K562 (cell line): Measurements from ENCODE around the gene PA2G4. TPM values are rescaled to one million over a fixed set of nuclear protein-coding genes. Genes with fewer than 3 reads are reported as not detected.

Source experiments
- CBX1 ChIP-seq: sonication (generic); IDR thresholded peaks from 2 replicates; pipeline ENCODE4 v1.6.1; 2016; ENCODE audit warnings: antibody characterized with exemption, low read depth, mild to moderate bottlenecking
- CBX3 ChIP-seq, 2 experiments: IDR thresholded peaks; 1 replicate in 1 of 2; 2 replicates in 1 of 2; pipeline ENCODE4 v1.6.1; 2012; ENCODE audit warnings: inconsistent platforms in 2 of 2, low read length in 2 of 2, borderline replicate concordance in 1 of 2, control low read depth in 1 of 2
- CSDE1 ChIP-seq, 2 experiments: fragments of 450-650 bp; IDR thresholded peaks; 2 replicates each; pipeline ENCODE4 v1.6.1; 2016; ENCODE audit warnings: mild to moderate bottlenecking in 1 of 2
- FOXK2 ChIP-seq, 2 experiments: fragments of 450-650 bp; IDR thresholded peaks in 1 of 2; conservative IDR thresholded peaks in 1 of 2; 2 replicates each; pipeline ENCODE4 v1.6.1; 2016; ENCODE audit warnings: low read depth in 2 of 2, mild to moderate bottlenecking in 1 of 2
- HDAC3 ChIP-seq: fragments of 450-650 bp; IDR thresholded peaks from 2 replicates; pipeline ENCODE4 v1.6.1; 2018; ENCODE audit warnings: borderline replicate concordance, mild to moderate bottlenecking, moderate library complexity; ENCODE audit not compliant: partially characterized antibody
- IRF1 ChIP-seq: sonication (generic); formaldehyde crosslinking; IDR thresholded peaks from 2 replicates; pipeline ENCODE4 v1.8.0; 2022; ENCODE audit warnings: missing genetic modification reagents, mild to moderate bottlenecking, borderline replicate concordance
- MAFF ChIP-seq: IDR thresholded peaks from 2 replicates; pipeline ENCODE4 v1.6.1; 2012; ENCODE audit warnings: low read length, improper control_type of control experiment
- MEIS2 ChIP-seq: fragments of 450-650 bp; IDR thresholded peaks from 2 replicates; pipeline ENCODE4 v1.6.1; 2014; ENCODE audit warnings: mild to moderate bottlenecking; ENCODE audit not compliant: partially characterized antibody
- MLLT1 ChIP-seq, 2 experiments: fragments of 450-650 bp; IDR thresholded peaks; 2 replicates each; pipeline ENCODE4 v1.6.1; 2016
- MNT ChIP-seq, 2 experiments: fragments of 450-650 bp; conservative IDR thresholded peaks; 2 replicates each; pipeline ENCODE4 v1.6.1; 2017; ENCODE audit warnings: mild to moderate bottlenecking in 2 of 2, moderate library complexity in 2 of 2
- MTA3 ChIP-seq: fragments of 450-650 bp; formaldehyde crosslinking; IDR thresholded peaks from 2 replicates; pipeline ENCODE4 v1.6.1; 2017; ENCODE audit warnings: mild to moderate bottlenecking, borderline replicate concordance
- NCOA2 ChIP-seq, 2 experiments: fragments of 450-650 bp; IDR thresholded peaks; 2 replicates each; pipeline ENCODE4 v1.6.1; 2018; ENCODE audit warnings: mild to moderate bottlenecking in 2 of 2, moderate library complexity in 1 of 2; ENCODE audit not compliant: partially characterized antibody in 2 of 2
- NFE2 ChIP-seq: IDR thresholded peaks from 2 replicates; pipeline ENCODE4 v1.6.1; 2014; ENCODE audit warnings: antibody characterized with exemption, low read depth
- NFE2L1 ChIP-seq: fragments of 450-650 bp; IDR thresholded peaks from 2 replicates; pipeline ENCODE4 v1.6.1; 2016; ENCODE audit warnings: missing genetic modification characterization, low read depth, mild to moderate bottlenecking, missing compliant biosample characterization, moderate library complexity, borderline replicate concordance
- NFIX ChIP-seq: fragments of 250-450 bp; sonication (Bioruptor Pico); IDR thresholded peaks from 2 replicates; pipeline ENCODE4 v1.4.0; 2020; ENCODE audit warnings: low read depth, mild to moderate bottlenecking, moderate library complexity
- NRF1 ChIP-seq, 2 experiments: fragments of 450-650 bp; IDR thresholded peaks in 1 of 2; conservative IDR thresholded peaks in 1 of 2; 2 replicates each; pipeline ENCODE4 v1.6.1; 2014; ENCODE audit warnings: mild to moderate bottlenecking in 2 of 2
- PCBP2 ChIP-seq: fragments of 200-400 bp; formaldehyde crosslinking; IDR thresholded peaks from 2 replicates; pipeline ENCODE4 v1.6.1; 2018; ENCODE audit warnings: low read length, low read depth, mild to moderate bottlenecking, moderate library complexity; ENCODE audit not compliant: poor library complexity, severe bottlenecking
- PURB ChIP-seq: sonication (generic); formaldehyde crosslinking; IDR thresholded peaks from 2 replicates; pipeline ENCODE4 v1.9.0; 2021; ENCODE audit warnings: low read depth, mild to moderate bottlenecking, missing genetic modification reagents
- RFX1 ChIP-seq: fragments of 450-650 bp; IDR thresholded peaks from 2 replicates; pipeline ENCODE4 v1.6.1; 2016; ENCODE audit warnings: mild to moderate bottlenecking, moderate library complexity
- RFX5 ChIP-seq: IDR thresholded peaks from 2 replicates; pipeline ENCODE4 v1.6.1; 2011; ENCODE audit warnings: low read depth, mild to moderate bottlenecking, improper control_type of control experiment, low read length
- SOX6 ChIP-seq: fragments of 450-650 bp; IDR thresholded peaks from 2 replicates; pipeline ENCODE4 v1.6.1; 2014; ENCODE audit warnings: mild to moderate bottlenecking
- ZNF12 ChIP-seq: sonication (generic); formaldehyde crosslinking; IDR thresholded peaks from 2 replicates; pipeline ENCODE4 v1.4.0; 2020; ENCODE audit warnings: mild to moderate bottlenecking, missing genetic modification reagents
- ZNF239 ChIP-seq: fragments of 250-450 bp; sonication (Bioruptor Pico); IDR thresholded peaks from 2 replicates; pipeline ENCODE4 v1.4.0; 2020; ENCODE audit warnings: mild to moderate bottlenecking
- polyA plus RNA-seq, 8 experiments: library from polyadenylated mRNA; depleted of rRNA in 4 of 8; stranded (reverse) in 5 of 8; unstranded in 3 of 8; fragments of >200 nt; fragmentation: Nextera tagmentation in 2 of 8; fragmentation: Illumina TruSeq in 1 of 8; extraction: Ambion mirVana in 2 of 8; extraction: Trizol in 1 of 8; gene quantifications; 2 replicates each; pipeline versions ENCODE4 v1.2.1 to v1.2.3, GENCODE V29; 2011 to 2014; ENCODE audit warnings: inconsistent platforms in 1 of 8, missing spikeins in 1 of 8
- total RNA-seq, 7 experiments: library from RNA; depleted of rRNA in 6 of 7; stranded (reverse); fragments of >200 nt in 6 of 7; fragmentation: Illumina TruSeq in 2 of 7; extraction: Trizol in 2 of 7; gene quantifications; 2 replicates each; pipeline versions ENCODE4 v1.2.1 to v1.2.3, GENCODE V29; 2011 to 2021; ENCODE audit warnings: low replicate concordance in 1 of 7

Gene PA2G4
- total and polyA plus RNA-seq, 9 of the 15 experiments (the other 6 are each of a cell fraction or from before 2014, with no cell fraction given) = 230 to 925 (median 638) TPM

GRCh38 chr12:56116267-56117081 lies 12.1 kb downstream of the PA2G4 start, which contains the start of gene RPL41 (continued):
- TF ChIP-seq HDAC3 = peak; percentile 69
- peak; percentile 71 to 75 for TF ChIP-seq MNT (conservative IDR thresholded peaks at IDR 0.05)
- no peak for TF ChIP-seq NFIX (CRISPR knock-in tag)
- TF ChIP-seq CSDE1 (IDR thresholded peaks at IDR 0.05) = peak; percentile 76 to 83; a peak in 2 of 4 replicates
- peak; percentile 63 for TF ChIP-seq SOX6
- TF ChIP-seq RFX1 = 0 out of 2 replicates have a peak, but pooled peaks have one; percentile 8
- 0 out of 2 replicates have a peak, but pooled peaks have one; percentile 17 for TF ChIP-seq ZNF239
- TF ChIP-seq RFX5 = no peak
- TF ChIP-seq MLLT1 (IDR thresholded peaks at IDR 0.05) = peak; percentile 84 to 88
- peak; percentile 19 to 21; a peak in 1 of 4 replicates for TF ChIP-seq NRF1 (conservative IDR thresholded peaks at IDR 0.05 in 1 of 2, IDR thresholded peaks at IDR 0.05 in 1 of 2)
- TF ChIP-seq NCOA2 (IDR thresholded peaks at IDR 0.05; ENCODE audit: partially characterized antibody in 2 of 2) = no peak
- TF ChIP-seq FOXK2 (conservative IDR thresholded peaks at IDR 0.05 in 1 of 2, IDR thresholded peaks at IDR 0.05 in 1 of 2; ENCODE audit: low read depth in 2 of 2) = no peak
- peak; percentile 98 for TF ChIP-seq MTA3
- TF ChIP-seq CBX3 (IDR thresholded peaks at IDR 0.05; ENCODE audit: borderline replicate concordance in 1 of 2, low read length in 2 of 2) = peak in 1 of 2 experiments; percentile 45; a peak in 1 of 3 replicates
- TF ChIP-seq PCBP2 = no peak
- peak; percentile 88 for TF ChIP-seq CBX1
- TF ChIP-seq ZNF12 (CRISPR knock-in tag) = 0 out of 2 replicates have a peak, but pooled peaks have one; percentile 66
- TF ChIP-seq PURB (CRISPR knock-in tag) = no peak
- TF ChIP-seq MAFF = no peak
- TF ChIP-seq IRF1 (CRISPR knock-in tag) = no peak
- TF ChIP-seq MEIS2 = peak; percentile 10
- TF ChIP-seq NFE2L1 (tag) = no peak
- TF ChIP-seq NFE2 = no peak
